AML-193 (cell line): ENCODE measurements around the gene GSN.

Source experiments
- DNase-seq, 2 experiments: peaks; one replicate each; lab custom pipeline; 2025; lab: John Stamatoyannopoulos, UW

Gene GSN

DNA sequence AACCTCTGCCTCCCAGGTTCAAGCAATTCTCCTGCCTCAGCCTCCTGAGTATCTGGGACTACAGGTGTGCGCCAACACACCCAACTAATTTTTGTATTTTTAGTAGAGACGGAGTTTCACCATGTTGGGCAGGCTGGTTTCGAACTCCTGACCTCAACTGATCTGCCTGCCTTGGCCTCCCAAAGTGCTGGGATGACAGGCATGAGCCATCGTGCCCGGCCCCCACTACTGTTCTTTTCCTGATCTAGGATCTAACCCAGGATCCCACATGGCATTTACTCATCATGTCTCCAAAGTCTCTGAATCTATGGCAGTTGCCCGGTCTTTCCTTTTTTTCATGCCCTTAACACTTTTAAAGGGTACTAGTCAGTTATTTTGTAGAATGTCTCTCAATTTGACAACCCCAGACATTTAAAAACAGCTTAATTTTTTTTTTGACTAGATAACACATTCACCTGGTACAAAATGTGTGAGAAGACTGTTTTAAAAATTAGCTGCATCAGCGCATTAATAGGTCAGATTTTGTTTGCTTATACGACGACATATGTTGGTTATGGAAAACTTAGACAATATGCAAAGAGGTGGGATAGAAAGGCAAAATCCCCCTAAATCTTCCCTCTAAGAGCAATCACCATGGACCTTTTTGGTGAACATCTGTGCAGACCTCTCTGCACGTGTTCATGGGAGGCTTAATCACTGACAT is 55.6 kb downstream of the GSN start:
- DNase-seq = no peak

DNA sequence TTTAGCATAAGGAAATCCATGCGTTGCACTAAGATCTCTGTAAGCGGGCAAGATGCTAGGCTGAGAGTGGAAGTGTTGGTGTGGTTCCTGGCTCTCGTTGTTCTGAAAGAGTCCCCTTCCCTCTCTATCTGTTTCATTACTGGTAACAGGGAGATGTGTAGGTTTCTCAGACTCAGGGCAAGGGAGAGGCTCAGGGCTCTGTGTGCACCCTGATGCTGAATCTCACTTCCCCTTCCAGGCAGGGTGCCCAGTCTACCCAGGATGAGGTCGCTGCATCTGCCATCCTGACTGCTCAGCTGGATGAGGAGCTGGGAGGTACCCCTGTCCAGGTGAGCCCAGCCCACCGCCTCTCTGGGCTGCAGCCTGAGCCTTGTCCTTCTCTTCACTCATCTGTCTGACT is 56.4 kb downstream of the GSN start:
- DNase-seq = no peak

DNA sequence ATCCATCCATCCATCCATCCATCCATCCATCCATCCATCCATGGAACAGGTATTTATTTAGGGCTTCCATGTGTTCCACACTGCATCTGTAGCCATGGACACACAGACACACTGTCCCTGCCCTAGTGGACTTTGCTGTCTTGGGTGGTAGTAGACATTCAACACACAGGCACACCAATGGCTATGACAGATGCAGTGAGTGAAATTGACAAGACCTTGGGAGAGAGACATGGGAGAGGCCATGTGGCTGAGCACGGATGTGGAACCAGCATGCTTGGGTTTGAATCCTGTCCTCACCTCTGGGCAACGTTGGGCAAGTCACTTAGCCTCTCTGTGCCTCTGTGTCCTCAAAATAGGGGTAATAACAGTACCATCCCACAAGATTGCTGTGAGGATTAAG is 56.8 kb downstream of the GSN start:
- DNase-seq = no peak

DNA sequence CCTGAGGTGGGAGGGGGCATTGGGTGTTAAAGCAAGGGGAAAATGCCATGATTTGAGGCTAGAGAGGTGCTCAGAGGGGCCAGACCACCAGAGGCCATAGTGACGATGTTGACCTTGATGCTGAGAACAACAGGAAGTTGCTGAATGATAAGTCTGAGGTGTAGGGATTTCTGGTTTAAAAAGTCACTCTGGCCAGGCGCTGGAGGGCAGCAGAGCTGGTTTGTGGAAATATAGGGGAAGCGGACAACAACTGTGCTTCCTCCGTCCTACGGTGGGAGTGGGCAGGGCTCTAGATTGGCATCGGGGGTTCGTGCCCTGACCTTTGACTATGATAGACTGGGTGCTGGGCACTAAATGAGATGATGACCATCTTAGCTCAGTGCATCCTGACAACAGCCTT is 57.4 kb downstream of the GSN start:
- no peak for DNase-seq

DNA sequence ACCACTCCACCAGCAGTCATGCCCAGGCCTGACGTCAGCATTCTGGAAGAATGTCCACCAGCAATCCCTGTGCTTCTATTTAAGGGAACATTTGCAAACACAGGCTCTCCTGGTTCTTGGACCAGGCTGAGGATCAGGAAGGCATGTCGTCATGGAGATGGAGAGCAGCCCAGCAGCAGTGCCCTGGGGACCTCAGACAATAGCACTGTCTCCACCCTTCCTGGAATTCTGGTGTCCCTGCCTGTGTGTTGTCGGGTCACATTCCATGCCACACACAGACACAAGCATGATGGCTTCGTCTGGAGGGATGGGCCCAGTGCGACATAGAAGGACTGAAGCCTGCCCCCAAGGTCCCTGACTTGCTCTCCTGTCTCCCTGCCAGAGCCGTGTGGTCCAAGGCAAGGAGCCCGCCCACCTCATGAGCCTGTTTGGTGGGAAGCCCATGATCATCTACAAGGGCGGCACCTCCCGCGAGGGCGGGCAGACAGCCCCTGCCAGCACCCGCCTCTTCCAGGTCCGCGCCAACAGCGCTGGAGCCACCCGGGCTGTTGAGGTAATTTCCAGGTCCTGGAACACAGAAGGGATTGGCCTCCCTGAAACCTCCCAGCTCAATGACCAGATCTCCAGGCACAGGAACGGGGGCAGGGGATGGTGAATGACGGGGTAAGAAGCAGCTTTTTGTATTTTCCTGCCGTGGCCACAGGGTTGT is 58.3 kb downstream of the GSN start:
- no peak for DNase-seq

DNA sequence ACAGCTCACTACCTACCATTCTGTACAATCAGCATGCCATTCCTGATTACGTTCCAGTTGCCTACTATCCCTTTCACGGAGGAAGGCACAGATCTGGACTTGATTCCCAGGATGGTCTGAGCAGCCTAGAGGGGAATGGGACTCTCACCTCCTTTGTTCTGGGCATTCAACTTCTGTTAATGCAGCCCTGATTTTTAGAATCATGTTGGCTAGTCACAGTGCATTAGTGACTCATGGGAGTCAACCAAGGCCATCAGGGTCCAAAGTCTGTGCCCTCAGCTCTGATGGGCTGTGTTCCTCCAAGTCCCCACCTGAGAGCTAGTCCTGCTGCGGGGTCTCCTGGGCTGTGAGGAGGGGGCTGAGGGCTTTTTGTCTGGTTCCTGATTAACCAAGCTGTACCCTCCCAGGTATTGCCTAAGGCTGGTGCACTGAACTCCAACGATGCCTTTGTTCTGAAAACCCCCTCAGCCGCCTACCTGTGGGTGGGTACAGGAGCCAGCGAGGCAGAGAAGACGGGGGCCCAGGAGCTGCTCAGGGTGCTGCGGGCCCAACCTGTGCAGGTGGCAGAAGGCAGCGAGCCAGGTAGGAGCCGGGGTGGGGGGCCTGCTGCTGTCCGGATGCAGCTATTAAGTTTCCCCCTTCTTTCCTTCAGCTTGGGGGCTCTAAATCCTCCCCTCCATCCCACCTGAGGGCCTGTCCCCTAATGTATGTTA is 59.1 kb downstream of the GSN start:
- no peak for DNase-seq

DNA sequence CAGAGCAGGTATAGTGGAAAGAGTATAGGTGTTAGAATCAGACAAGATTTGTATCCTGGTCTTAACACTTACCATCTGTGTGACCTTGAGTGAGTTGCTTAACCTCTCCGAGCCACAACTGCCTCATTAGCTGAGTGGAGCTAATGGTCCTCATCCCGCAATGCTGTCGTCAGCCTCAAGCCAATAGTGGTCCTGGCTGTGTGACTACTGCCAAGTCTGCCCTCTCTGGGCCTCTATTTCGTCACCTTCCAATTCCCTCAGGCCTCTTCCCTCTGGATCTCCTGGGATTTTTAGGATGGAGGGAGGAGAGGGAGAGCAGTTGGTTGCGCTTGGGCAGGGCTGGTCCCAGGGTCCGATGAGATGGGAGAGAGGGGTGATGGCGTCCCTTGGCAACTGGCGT is 60.5 kb downstream of the GSN start:
- DNase-seq = no peak

DNA sequence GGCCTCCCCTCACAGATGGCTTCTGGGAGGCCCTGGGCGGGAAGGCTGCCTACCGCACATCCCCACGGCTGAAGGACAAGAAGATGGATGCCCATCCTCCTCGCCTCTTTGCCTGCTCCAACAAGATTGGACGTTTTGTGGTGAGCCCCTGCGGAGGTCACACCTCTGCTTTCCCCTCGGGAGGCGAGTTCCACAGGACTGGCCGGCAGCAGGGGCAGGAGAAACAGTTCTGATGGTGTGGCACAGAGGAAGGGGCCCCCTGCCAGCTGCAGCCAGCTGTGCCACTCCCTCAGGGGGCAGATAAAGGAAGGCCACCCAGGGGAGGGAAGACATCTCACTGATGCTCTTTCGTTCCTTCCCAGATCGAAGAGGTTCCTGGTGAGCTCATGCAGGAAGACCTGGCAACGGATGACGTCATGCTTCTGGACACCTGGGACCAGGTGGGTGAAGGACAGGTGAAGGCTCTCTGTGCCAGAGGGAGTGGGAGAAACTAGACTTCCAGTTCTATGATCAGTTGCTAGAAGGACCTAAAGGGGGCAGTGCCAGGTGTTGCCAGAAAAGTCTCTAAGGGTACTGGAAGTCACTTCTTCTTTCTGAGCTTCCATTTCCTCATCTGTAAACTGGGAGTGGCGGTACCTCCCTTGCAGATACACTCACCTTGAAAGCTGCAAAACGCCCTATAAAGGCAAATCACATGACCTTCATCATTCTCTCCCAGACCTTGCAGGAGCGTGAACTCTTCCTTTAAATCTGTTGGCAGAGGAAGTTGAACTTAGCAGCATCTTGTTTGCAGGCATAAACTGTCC is 61.1 kb downstream of the GSN start:
- no peak for DNase-seq

DNA sequence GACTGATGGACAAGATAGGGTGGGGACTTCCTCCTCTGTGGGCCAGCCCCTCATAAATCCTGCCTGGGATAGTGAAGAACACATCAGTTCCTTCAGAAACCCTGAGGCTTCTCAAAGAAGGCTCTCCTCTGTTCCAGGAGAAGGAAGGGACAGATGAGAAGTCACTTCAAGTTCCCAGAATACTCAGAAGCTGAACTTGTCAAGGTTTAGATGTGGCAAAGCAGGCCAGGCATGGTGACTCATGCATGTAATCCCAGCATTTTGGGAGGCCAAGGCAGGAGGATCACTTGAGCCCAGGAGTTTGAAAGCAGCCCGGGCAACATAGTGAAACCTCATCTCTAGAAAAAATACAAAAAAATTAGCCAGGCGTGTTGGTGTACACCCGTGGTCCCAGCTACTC is 63.6 kb downstream of the GSN start:
- DNase-seq = no peak

DNA sequence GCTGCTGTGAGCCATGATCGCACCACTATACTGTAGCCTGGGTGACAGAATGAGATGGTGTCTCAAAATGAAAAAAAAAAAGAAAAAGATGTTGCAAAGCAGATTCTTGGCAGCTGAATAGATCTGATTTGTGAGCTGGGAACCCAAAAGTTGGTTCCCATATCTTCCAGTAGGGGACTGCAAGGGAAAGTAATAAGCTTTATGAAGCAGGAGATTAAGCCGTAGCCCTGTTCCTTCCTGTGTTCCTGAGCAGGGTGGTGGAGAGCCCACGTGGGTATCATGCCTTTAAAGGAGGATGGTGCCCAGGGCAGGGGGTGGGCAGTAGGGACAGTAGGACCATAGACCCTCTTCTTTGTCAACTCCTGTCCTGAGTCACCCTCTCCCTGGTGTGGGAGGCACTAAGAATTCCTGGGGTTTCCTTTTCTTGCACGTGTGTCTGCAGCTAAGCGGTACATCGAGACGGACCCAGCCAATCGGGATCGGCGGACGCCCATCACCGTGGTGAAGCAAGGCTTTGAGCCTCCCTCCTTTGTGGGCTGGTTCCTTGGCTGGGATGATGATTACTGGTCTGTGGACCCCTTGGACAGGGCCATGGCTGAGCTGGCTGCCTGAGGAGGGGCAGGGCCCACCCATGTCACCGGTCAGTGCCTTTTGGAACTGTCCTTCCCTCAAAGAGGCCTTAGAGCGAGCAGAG is 64.2 kb downstream of the GSN start:
- no peak for DNase-seq

DNA sequence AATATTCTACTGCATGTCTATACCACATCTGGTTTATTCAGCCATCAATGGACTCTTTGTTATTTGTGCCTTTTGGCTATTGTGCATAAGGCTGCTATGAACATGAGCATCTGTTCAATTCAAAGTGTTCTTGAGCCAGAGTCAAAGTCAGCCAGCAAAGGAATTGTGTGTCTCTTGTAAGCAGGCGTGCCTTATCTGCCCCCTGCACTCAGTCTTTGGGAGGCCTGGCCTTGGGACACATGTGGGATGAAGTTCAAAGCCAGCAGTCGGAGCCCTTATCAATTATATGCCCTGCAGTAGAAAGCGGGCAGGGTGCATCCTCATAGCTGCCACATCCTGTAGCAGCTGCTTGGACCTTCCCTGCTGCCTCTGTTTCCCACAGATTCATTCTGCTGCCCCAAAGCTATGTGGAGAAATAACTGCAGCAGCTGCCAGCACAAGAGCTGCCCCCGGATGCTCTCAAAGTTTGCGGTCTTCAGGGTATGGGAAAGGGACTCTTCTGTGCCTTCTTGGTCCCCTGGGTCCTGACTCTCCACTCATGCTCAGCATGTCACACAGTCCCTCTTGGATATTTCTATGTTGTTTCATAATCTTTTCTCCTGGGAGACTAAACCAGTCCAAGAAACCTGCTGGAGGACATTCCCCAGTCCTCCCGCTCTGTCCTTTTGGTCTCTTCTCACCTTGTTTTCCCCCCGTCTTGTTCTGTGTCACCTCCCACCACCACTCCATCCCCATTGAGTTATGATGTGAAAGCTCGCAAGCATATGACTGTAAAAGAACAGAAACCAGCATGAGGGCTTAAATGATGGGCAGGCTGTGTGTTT is 66.2 kb downstream of the GSN start:
- no peak for DNase-seq

DNA sequence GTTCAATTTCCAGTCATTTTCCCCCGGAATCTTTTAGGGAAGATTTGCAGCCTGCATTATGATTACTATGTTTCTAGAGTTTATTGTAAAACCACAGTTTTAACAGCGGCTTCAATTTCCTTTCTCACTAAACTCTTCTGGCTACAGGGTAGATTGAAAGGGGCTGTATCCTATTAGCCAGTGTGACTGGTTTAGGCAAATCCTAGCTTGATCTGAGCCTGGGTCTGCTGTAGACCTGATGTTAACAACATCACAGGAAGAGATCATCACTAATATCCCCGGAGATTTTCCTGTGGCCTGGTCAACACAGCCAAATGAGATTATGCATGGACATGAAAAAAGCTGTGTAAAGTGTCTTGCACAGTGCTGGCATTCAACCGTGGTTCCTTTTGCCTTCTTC is 68.7 kb downstream of the GSN start:
- no peak for DNase-seq

DNA sequence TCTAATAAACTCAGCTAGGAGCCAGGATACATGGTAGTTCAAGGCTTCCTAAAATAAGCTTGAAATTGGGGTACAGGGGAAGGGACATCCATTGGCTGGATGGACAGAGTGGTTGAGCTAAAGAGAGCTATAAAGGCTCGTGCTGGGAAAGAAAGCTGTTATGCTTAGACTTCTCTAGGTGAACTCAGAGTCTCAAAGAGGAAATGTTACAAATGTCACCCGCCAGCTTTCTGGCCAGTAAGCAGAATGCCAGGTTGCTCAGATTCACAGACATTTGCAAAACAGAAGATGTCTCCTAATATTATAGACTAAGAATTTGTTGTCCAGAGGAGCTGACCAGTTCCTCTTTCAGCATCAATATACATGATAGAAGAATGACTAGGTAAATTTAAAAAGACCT is 71.5 kb downstream of the GSN start:
- DNase-seq = no peak

DNA sequence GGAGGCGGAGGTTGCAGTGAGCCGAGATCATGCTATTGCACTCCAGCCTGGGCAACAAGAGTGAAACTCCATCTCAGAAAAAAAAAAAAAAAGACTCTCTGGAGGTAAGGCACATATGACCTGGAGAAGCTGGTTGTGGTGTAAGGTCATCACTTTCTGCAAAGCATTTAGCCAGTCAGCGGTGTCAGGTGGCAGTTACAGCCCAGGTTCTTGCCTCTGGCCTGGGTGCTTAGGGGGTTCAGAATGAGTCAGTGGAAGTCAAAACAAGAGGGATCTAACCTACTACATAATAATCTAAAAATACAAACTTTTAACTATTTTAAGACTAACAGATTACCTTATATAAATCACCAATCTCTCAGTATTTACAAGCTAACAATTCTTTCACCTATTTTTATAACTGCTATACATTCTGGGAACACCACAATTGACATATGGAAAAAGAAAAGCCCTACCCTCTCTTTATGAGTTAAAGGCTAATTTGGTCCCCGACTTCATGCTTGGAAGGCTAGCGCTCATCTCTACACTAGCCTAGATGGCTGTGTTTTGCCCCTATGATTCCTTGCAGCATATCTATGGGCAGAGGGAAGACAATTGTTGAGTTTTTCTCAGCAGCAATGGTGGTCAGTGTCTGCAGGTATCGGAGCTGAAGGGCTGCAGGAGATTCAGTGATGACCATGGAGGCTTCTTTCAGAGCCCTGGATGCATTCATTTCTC is 72.9 kb downstream of the GSN start:
- DNase-seq = no peak

DNA sequence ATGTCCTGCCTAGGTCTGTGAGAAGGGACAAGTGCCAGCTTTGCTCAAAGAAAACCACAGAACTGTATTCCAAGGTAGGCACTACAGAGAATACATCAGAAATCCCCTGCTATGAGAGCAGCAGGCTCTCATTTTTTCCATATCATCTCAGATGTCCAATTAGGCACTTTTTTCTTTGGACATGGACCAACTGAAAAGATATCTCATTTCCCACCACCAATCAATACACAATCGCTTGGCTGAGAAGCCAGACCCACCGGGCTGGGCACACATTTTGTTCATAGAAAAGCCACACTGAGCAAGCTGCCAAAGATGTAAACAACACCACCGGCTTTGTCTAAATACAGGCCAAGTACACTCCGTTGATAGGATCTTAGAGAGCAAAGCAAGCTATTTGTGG is 76.2 kb downstream of the GSN start:
- no peak for DNase-seq

DNA sequence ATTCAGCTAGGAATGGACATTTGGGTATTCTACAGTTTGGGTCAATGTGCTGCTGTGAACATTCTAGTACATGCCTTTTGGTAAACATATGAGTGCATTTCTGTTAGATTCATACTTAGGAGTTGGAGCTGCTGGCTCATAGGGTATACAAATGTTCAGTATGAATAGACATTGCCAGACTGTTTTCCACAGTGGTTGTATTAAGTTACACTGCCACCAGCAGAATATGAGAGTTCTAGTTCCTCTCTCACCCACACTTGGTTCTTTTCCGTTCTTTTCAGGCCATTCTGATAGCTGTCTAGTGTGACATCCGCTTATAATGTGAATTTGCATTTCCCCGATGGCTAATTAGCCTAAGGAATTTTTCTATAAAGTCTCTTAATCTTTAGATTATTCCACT is 77.1 kb downstream of the GSN start:
- no peak for DNase-seq

DNA sequence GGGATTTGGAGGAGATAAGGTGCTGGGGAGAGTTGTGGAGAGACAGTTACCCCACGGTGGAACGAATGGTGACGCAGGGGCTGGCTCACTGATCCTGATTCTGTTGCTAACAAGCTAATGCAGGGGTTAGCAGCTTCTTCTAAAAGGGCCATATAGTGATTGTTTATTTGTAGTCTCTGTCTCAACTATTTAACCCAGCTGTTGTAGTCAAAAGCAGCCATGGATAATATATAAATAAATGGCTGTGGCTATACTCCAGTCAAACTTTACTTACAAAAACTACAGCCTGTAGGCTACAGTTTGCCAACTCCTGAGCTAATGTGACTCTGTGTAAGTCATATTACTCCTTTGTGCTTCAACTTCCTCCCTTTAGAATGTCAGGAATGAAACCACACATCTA is 80.3 kb downstream of the GSN start:
- DNase-seq = no peak

DNA sequence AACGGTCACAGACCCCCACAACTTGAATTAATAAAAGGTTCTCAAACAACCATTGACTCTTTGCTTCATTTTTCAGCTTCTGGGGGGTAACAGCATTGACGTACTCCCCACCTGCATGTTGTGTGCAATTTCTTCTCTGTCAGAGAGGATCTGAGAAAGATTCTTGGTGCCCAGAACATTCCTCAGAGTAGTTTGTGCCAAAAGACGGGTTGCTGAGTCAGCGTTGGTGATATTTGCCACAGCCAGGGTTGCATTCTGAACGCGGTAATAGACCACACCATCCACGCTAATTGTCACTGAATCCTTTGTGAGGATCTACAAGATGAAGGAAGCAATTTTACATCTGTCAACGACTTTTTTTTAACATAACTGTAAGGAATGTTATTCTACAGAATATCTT is 81.0 kb downstream of the GSN start:
- DNase-seq = no peak

DNA sequence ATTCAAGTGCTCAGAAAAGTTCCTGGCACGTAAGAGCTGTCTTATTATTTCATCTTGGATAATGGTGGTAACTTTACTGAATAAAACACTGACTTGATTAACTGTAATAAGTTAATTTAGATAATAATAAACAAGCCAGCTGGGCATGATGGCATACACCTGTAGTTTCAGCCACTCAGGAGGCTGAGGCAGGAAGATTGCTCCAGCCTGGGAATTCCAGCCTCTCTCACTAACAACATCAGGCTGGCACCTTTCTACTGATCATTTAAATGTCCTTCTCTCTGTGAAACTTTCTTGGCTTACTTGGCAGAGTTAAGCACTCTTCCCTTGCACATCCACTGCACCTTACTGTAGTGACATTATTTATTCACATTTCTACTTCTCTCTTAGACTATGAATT is 82.1 kb downstream of the GSN start:
- DNase-seq = no peak

DNA sequence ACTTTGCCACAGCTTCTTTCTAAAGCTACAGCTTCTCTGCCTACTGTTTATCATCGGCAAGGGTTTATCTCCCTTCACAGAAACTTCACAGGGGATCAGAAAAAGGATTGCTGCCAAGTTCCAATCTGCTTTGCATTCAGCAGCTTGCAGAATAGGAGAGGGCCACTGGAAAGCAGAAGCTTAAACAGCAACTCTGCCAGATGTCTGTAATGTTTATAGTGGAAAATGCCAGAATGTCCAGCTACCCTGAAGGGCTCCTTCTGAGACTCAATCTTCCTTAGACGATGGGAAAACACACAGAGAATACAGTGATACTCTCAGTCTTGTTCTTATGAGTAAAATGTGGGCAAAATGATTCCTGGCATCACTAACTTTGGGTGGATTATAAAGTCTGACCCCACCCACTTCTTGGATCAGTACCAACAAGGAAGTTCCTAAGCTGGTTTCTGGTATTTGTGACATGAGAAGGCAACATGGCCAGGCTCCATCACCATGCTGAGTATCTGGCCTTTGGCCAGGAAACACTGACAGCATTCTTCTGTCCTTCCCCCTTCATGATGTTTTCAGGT is 83.1 kb downstream of the GSN start:
- DNase-seq = no peak
